K562 (cell line): ENCODE results near the gene TSPAN11.

Experiments
- SMAD1 ChIP-seq: fragments of 150-350 bp; IDR thresholded peaks from 2 replicates; pipeline ENCODE4 v1.6.1; 2014; ENCODE audit warnings: low read length, low read depth; ENCODE audit not compliant: partially characterized antibody
- TF ChIP-seq, protein P1 (sequence below): fragments of 200-800 bp; sonication (Bioruptor generic); IDR thresholded peaks from 2 replicates; pipeline ENCODE4 v1.6.1; 2016; ENCODE audit warnings: missing genetic modification characterization, missing compliant biosample characterization

DNA sequence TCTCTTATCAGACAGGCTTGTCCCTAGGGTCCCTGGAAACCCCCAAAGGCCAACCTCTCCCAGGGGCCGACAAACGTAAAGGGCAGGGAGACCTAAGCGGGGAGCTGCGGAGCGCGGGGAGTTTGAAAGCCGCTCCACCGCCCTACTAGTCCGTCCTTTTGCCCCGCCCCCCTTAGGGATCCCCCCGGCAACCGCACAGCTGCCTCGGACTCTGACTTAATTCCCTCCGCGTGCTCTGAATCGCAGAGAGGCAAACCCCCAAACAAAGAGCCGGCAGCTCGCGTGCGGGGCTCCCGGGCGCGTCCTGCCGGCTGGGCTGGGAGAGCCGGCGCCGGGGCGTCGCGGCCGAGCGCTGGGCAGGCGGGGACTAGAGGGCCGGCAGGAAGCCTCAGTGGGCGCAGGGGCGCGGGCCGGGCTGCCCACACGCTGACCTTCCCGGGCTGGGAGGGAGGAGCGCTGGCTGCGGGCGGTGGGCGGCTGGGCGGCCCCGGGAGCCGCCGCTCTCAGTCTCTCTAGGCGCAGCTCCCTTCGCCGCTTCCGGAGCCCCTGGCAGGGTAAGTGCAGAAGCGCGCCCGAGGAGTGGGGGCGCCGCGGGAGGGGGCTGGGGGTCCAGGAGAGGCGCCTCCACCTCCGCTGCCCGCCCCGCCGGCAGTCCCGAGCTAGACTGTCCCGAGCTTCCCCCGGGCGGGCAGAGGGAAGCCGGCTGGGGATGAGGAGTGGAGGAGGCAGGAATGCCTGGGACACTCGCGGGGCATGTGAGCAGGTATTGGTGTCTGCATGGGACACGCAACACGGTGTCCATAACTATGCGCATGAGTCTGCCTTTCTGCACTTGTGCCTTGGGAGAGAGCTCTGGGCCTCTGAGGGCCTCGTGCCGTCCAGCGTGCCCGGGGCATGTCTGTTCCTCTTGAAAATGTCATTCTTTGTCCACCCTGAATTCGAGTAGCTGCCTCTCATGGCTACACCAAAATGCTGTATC, at the start of gene TSPAN11:
- TF ChIP-seq, protein P1, sequence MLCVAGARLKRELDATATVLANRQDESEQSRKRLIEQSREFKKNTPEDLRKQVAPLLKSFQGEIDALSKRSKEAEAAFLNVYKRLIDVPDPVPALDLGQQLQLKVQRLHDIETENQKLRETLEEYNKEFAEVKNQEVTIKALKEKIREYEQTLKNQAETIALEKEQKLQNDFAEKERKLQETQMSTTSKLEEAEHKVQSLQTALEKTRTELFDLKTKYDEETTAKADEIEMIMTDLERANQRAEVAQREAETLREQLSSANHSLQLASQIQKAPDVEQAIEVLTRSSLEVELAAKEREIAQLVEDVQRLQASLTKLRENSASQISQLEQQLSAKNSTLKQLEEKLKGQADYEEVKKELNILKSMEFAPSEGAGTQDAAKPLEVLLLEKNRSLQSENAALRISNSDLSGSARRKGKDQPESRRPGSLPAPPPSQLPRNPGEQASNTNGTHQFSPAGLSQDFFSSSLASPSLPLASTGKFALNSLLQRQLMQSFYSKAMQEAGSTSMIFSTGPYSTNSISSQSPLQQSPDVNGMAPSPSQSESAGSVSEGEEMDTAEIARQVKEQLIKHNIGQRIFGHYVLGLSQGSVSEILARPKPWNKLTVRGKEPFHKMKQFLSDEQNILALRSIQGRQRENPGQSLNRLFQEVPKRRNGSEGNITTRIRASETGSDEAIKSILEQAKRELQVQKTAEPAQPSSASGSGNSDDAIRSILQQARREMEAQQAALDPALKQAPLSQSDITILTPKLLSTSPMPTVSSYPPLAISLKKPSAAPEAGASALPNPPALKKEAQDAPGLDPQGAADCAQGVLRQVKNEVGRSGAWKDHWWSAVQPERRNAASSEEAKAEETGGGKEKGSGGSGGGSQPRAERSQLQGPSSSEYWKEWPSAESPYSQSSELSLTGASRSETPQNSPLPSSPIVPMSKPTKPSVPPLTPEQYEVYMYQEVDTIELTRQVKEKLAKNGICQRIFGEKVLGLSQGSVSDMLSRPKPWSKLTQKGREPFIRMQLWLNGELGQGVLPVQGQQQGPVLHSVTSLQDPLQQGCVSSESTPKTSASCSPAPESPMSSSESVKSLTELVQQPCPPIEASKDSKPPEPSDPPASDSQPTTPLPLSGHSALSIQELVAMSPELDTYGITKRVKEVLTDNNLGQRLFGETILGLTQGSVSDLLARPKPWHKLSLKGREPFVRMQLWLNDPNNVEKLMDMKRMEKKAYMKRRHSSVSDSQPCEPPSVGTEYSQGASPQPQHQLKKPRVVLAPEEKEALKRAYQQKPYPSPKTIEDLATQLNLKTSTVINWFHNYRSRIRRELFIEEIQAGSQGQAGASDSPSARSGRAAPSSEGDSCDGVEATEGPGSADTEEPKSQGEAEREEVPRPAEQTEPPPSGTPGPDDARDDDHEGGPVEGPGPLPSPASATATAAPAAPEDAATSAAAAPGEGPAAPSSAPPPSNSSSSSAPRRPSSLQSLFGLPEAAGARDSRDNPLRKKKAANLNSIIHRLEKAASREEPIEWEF: no peak
- no peak for TF ChIP-seq SMAD1
